Muscle of back (tissue), 11 donors: ENCODE measurements around the gene PRSS50. TPM values are rescaled to one million over a fixed set of nuclear protein-coding genes. Genes with fewer than 3 reads are reported as not detected.

ENCODE experiments used
- DNase-seq, 3 donors: peaks; one replicate each; pipeline versions ENCODE4 v3.0.0 to v3.0.0-alpha.2; 2013
- polyA plus RNA-seq, 10 donors: library from polyadenylated mRNA; unstranded; fragments of 120-200 nt; gene quantifications; one replicate each; pipeline ENCODE4 v1.2.1, GENCODE V29; 2013; ENCODE audit not compliant: insufficient read length in 10 of 10

Gene PRSS50
- polyA plus RNA-seq, 10 donors = 0.09 to 0.30 (median 0.16) TPM; not detected in 3

- peak in 1 of 3 donors; percentile 70 for DNase-seq
These were observed 24.4 kb downstream of the PRSS50 start, which contains the start of gene ALS2CL for GRCh38 chr3:46693038-46693891. TSS of gene ALS2CL (minus strand) at chr3:46693679. CDS start at chr3:46689440, 4,239 bp downstream.

- no peak for DNase-seq
These were observed 25.1 kb downstream of the PRSS50 start for GRCh38 chr3:46692566-46692990.

- DNase-seq = no peak
These were observed 26.9 kb downstream of the PRSS50 start for GRCh38 chr3:46690798-46691197.

GRCh38 chr3:46685446-46685845, 32.2 kb downstream of the PRSS50 start:
- no peak for DNase-seq

- DNase-seq = no peak
These were observed 32.8 kb downstream of the PRSS50 start for GRCh38 chr3:46684891-46685290.

- no peak for DNase-seq
These were observed 34.7 kb downstream of the PRSS50 start for GRCh38 chr3:46682974-46683373.

- no peak for DNase-seq
These were observed 35.7 kb downstream of the PRSS50 start for GRCh38 chr3:46681856-46682540.

- DNase-seq = no peak
These were observed 36.3 kb downstream of the PRSS50 start for GRCh38 chr3:46681387-46681786.

GRCh38 chr3:46680298-46680826, 37.3 kb downstream of the PRSS50 start:
- no peak for DNase-seq

- DNase-seq = no peak
These were observed 38.0 kb downstream of the PRSS50 start for GRCh38 chr3:46679681-46680080.

GRCh38 chr3:46678280-46678679, 39.4 kb downstream of the PRSS50 start:
- DNase-seq = no peak

GRCh38 chr3:46677411-46677726, 40.3 kb downstream of the PRSS50 start:
- peak in 1 of 3 donors; percentile 75 for DNase-seq

GRCh38 chr3:46676601-46677410, 40.9 kb downstream of the PRSS50 start:
- DNase-seq = no peak

GRCh38 chr3:46675843-46676567, 41.7 kb downstream of the PRSS50 start:
- no peak for DNase-seq

GRCh38 chr3:46675426-46675825, 42.2 kb downstream of the PRSS50 start:
- no peak for DNase-seq

- no peak for DNase-seq
These were observed 43.4 kb downstream of the PRSS50 start for GRCh38 chr3:46674031-46674845.

- DNase-seq = no peak
These were observed 44.3 kb downstream of the PRSS50 start for GRCh38 chr3:46673151-46674030.

- no peak for DNase-seq
These were observed 45.3 kb downstream of the PRSS50 start for GRCh38 chr3:46672349-46672695.
